DMS53 treated with DMSO at 0.1 percent for 48 hours (cell line): ENCODE measurements around the gene HLA-DQA2.
A peak's percentile ranks its signal among the peaks of the same experiment; 100 is the strongest.
"Not testable (repeated sequence)": the region's sequence is repeated elsewhere in the genome, so short reads cannot be mapped to it uniquely, and the experiment has no call there.

Source experiments
- DNase-seq: peaks from one replicate; lab custom pipeline; 2025; ENCODE audit not compliant: unreplicated experiment; lab: John Stamatoyannopoulos, UW

Gene HLA-DQA2

GRCh38 chr6:32741031-32741960 lies at the start of gene HLA-DQA2:
HLA-DQA2 (plus strand) TSS chr6:32741391; CDS start chr6:32741444, 53 bp downstream.
- no peak for DNase-seq

DNA sequence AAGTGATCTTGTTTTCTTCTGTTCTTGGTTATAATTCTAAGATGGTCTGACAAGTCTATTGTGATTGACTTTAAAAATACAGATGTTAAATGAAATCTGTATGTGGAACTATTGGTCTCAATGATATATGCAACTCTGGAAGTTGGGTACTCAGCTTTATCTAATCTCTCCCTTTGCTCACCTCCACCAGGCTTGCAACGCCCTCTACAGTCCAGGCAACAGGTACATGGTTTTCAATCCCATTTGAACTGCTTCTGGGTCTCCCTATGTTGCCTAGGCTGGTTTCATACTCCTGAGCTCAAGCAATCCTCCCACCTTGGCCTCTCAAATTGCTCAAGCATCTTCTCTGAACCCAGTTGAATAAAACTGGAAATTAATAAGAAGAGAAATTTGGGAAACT lies 49.2 kb upstream of the HLA-DQA2 start:
- peak; percentile 73 for DNase-seq

DNA sequence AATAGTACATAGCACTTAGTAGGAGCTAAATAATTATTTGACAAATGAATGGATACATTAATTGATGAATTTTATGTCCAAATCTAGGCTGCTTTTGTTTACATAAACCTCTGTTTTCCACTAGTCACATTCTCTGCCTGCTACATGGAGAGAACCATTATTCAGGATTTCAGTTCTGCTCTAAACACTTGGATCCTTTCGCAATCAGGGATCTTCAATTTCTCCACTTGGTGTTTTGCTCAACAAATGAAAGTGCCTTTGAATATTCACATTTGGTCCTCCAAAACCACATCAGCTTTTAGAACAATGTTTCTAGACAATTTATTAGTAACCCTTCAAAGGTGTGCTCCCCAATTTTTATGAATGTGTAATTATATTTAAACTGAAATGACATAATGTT lies 44.2 kb upstream of the HLA-DQA2 start:
- no peak for DNase-seq

GRCh38 chr6:32700391-32701040 lies 40.7 kb upstream of the HLA-DQA2 start:
- DNase-seq: peak; percentile 71

- no peak for DNase-seq
Observed at GRCh38 chr6:32703347-32703746, 37.8 kb upstream of the HLA-DQA2 start.

GRCh38 chr6:32705164-32705563 lies 36.0 kb upstream of the HLA-DQA2 start:
- DNase-seq: not testable (repeated sequence)

DNA sequence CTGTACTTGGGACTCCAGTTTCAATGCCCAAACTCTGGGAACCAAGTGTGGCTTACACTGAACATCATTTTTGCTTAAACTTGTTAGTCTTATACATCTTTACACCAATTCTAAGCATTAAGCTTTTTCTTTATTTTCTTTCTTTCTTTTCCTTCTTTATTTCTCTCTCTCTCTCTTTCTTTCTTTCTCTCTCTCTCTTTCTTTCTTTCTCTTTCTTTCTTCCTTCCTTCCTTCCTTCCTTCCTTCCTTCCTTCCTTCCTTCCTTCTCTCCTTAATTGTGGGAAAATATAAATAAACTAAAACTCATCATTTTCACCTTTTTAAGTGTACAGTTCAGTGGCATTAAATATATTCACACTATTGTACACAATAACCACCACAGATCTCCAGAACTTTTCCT lies 31.6 kb upstream of the HLA-DQA2 start:
- DNase-seq: no peak

- no peak for DNase-seq
Observed at GRCh38 chr6:32713241-32713640, 27.9 kb upstream of the HLA-DQA2 start.

GRCh38 chr6:32716396-32716795 lies 24.8 kb upstream of the HLA-DQA2 start:
- DNase-seq: no peak

DNA sequence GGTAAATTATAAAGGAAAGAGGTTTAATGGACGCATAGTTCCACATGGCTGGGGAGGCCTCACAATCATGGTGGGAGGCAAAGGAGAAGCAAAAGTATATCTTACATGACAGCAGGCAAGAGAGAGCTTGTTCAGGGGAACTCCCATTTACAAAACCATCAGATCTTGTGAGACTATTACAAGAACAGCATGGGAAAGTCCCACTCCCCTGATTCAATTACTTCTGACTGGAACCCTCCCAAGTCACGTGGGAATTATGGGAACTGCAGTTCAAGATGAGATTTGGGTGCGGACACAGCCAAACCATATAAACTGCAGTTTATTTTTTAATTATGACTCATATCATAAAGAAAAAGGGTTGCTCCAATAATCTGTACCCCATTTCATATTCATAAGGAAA lies 22.3 kb upstream of the HLA-DQA2 start:
- DNase-seq: no peak

GRCh38 chr6:32738126-32738525 lies 3.1 kb upstream of the HLA-DQA2 start:
- DNase-seq: no peak

DNA sequence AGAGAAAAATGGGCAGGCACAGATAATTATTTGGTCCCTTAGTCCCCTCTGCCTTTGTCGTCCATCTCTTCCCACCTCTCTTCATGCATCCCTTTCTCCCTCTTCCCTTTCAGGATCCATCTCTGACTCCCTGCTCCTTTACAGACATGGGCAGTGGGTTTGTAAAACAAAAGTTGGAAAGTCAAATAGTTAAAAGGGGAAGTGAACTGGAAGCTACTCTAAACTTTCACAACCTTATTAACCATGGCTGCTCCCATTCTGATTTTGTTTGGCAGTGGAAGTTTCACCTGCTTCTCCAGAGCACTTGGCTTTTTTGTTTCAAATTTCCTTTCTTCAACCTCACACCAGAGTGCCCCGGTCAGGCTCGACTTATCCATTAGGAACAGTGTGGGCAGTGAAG lies 1.2 kb downstream of the HLA-DQA2 start:
- no peak for DNase-seq

DNA sequence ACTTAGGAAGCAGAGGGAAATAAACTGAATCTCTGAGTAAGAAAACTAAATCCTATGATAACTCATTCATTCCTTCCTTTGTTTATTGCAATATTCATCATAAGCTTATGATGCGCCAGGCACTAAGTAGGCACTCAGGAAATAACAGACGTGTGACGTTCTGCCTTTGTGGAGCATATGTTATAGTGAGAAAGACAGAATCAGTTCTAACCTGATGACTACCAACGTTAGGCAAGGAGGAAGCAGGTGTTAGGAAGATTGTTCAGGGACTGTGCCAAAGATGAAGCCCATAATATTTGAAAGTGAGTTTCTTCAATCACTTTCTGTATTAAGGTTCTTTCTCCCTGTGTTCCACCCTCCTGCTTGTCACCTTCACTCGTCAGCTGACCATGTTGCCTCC lies 3.6 kb downstream of the HLA-DQA2 start:
- no peak for DNase-seq

DNA sequence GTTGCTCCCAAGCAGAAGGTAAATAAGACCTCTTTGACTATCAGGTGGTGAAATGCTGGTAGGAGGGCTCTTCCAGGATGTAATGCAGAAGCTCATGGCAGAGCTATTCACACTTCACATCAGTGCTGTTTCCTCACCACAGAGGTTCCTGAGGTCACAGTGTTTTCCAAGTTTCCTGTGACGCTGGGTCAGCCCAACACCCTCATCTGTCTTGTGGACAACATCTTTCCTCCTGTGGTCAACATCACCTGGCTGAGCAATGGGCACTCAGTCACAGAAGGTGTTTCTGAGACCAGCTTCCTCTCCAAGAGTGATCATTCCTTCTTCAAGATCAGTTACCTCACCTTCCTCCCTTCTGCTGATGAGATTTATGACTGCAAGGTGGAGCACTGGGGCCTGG lies 4.5 kb downstream of the HLA-DQA2 start:
- not testable (repeated sequence) for DNase-seq

GRCh38 chr6:32752580-32752979 lies 11.4 kb downstream of the HLA-DQA2 start:
- DNase-seq: no peak

DNA sequence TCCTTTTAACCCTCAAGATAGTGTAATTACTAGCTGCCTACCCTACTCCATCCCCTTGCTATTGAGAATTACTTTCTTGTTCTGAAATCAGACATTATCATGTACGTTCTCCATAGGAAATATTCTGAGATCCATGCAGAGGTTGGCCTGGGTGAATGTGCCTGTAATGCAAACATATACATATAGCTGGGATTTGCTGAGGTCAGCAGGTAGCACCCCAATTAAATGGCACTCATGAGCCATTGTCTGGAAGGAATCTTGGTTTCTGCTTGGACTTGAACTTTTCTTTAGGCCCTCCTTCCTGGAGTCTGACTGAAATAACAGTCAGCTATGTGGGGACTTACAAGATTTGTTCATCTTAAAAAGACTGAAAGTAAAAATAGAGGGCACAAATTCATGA lies 18.5 kb downstream of the HLA-DQA2 start:
- no peak for DNase-seq

DNA sequence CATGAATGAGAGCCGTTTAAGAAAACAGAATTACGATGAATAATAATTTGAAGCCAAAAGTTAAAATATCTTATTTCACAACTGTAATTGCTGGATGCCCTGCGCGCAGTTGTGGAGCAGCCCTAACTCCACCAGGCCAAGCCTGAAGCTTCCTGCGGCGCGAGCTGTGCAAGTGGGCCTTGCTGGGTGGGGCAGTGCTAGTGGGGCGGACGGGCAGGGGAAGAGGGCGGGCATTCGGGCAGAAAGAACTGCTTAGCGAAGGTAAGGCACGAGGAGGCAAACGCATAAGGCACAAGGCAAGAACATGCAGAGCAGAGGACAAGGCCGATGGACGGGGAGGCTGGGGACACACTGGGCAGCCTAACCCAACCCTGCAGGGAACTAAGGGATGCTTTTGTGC lies 19.9 kb downstream of the HLA-DQA2 start:
- no peak for DNase-seq

- no peak for DNase-seq
Observed at GRCh38 chr6:32761548-32761947, 20.4 kb downstream of the HLA-DQA2 start.

DNA sequence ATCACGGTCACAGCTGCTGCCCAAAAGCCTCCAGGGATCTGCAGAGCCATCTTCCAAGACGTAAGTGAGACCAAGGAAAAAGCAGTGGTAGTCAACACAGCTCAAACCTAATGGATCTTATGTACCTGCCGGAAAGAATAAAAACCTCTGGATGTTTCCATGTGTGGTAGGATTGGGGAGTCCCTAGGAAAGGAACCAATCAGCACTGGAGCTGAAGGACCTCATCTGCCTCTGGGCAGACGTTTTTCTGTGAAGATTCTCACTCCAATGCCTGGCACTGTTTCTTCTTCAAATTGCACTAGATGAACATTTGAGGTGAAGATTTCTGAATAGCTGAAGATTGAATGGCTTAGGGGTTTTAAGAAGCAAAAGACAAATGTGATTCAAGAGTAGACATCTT lies 22.2 kb downstream of the HLA-DQA2 start, which contains the start of gene HLA-DQB2:
HLA-DQB2 (minus strand) TSS at position 112 of the 400 bp plus-strand sequence; CDS start at position 50, 62 bp downstream.
- no peak for DNase-seq

DNA sequence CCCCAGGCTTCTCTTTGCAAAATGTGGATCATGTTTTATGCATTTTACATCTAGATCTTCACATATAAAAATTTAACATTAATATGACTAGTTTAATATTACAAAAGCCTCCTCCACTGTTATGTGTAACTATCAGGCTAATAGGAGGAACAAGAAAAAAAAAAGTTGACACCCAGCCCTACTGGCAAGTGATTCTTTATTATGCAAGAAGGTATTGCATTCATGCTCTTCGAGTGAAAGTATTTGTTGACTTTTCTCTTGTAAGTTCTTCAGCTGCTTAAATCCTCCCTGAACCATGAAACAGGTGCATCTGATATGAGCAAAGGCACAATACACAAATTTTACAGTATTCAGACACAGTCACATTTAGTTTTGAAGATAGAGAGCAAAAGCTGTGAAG lies 22.9 kb downstream of the HLA-DQA2 start:
- peak; percentile 85 for DNase-seq

- DNase-seq: no peak
Observed at GRCh38 chr6:32772656-32773055, 31.5 kb downstream of the HLA-DQA2 start.

DNA sequence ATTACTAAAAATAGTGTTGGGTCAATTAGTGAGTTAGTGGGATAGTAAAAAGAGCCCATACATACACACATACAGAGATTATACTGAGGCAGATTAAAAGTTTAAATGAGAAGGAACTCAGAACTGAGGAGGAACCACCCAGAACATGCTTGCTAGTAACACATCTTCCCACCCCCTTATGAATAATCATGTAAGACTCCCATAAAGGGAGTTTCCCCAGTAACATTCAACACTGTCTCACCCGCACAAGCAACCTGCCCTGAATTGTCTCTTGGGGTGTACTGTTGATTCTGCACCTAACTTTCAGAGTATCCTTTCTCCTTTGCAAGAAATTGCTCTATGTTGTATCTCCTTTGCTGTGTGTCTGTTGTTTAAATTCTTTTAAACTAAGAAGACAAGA lies 33.2 kb downstream of the HLA-DQA2 start:
- no peak for DNase-seq
